Astrocyte of the spinal cord (primary cell): ENCODE results near the gene CCNT1.
"Not testable (repeated sequence)": the region's sequence is repeated elsewhere in the genome, so short reads cannot be mapped to it uniquely, and the experiment has no call there.

Experiments used
- DNase-seq: peaks from one replicate; pipeline ENCODE4 v3.0.0; 2011; ENCODE audit warnings: low read depth, low spot score
- H3K4me3 ChIP-seq: 2 replicates; pipeline ENCODE4 v1.5.1; 2011; ENCODE audit warnings: low read depth, mild to moderate bottlenecking, low read length, moderate library complexity
- CTCF ChIP-seq: IDR thresholded peaks from 2 replicates; pipeline ENCODE4 v1.5.1; 2012; ENCODE audit warnings: low read depth, mild to moderate bottlenecking, low read length, inconsistent platforms
- in situ Hi-C: cut with HindIII; loops from 2 replicates; pipeline ENCODE4 v1.10.0; 2017; ENCODE audit warnings: low sequenced_read_pairs

CCNT1 gene

GRCh38 chr12:48643011-48643410 is 73.5 kb downstream of the CCNT1 start:
- no peak overlapping the region for H3K4me3 ChIP-seq
- DNase-seq: no peak
- TF ChIP-seq CTCF: no peak
- in situ Hi-C loops: no loop called here

GRCh38 chr12:48641752-48642555 is 74.6 kb downstream of the CCNT1 start:
- H3K4me3 ChIP-seq, DNase-seq, in situ Hi-C loops: not testable (repeated sequence)

GRCh38 chr12:48640854-48641253 is 75.7 kb downstream of the CCNT1 start:
- no peak overlapping the region for H3K4me3 ChIP-seq
- TF ChIP-seq CTCF: no peak
- no peak for DNase-seq
- in situ Hi-C loops: no loop called here

- no peak overlapping the region for H3K4me3 ChIP-seq
- in situ Hi-C loops: no loop called here
- no peak for TF ChIP-seq CTCF
- DNase-seq: no peak
These were observed 76.1 kb downstream of the CCNT1 start for GRCh38 chr12:48640428-48640827.
